Karpas-422 (cell line): ENCODE data around the gene LMAN2L. TPM values are rescaled to one million over a fixed set of nuclear protein-coding genes. Genes with fewer than 3 reads are reported as not detected.

ENCODE experiments used
- DNase-seq: peaks from one replicate; pipeline ENCODE4 v3.0.0-alpha.2; 2015
- H2AFZ ChIP-seq: fragments of 200-600 bp; sonication (generic); 2 replicates; pipeline ENCODE4 v1.6.1; 2014; ENCODE audit warnings: antibody characterized with exemption, low read length, mixed read lengths
- H3K27ac ChIP-seq: fragments of 200-600 bp; sonication (generic); 2 replicates; pipeline ENCODE4 v1.5.1; 2014; ENCODE audit warnings: mild to moderate bottlenecking, low read length, moderate library complexity
- H3K27me3 ChIP-seq: fragments of 200-600 bp; sonication (generic); 2 replicates; pipeline ENCODE4 v1.6.1; 2014; ENCODE audit warnings: low read length, mixed read lengths
- H3K36me3 ChIP-seq: fragments of 200-600 bp; sonication (generic); 2 replicates; pipeline ENCODE4 v1.6.1; 2014; ENCODE audit warnings: low read length, mixed read lengths; ENCODE audit not compliant: insufficient read depth
- H3K4me1 ChIP-seq: fragments of 200-600 bp; sonication (generic); 2 replicates; pipeline ENCODE4 v1.6.1; 2014; ENCODE audit warnings: mild to moderate bottlenecking, low read length, mixed read lengths
- H3K4me2 ChIP-seq: fragments of 200-600 bp; sonication (generic); 2 replicates; pipeline ENCODE4 v1.6.1; 2014; ENCODE audit warnings: low read length, low read depth, mild to moderate bottlenecking; ENCODE audit not compliant: poor library complexity, severe bottlenecking
- H3K4me3 ChIP-seq: fragments of 200-600 bp; sonication (generic); 2 replicates; pipeline ENCODE4 v1.5.1; 2014; ENCODE audit warnings: mild to moderate bottlenecking, antibody characterized with exemption, low read length, mixed read lengths
- H3K79me2 ChIP-seq: fragments of 200-600 bp; sonication (generic); 2 replicates; pipeline ENCODE4 v1.6.1; 2014; ENCODE audit warnings: mild to moderate bottlenecking, low read length, mixed read lengths
- H3K9ac ChIP-seq: fragments of 200-600 bp; sonication (generic); 2 replicates; pipeline ENCODE4 v1.6.0; 2014; ENCODE audit warnings: low read length
- H3K9me2 ChIP-seq: fragments of 200-600 bp; sonication (generic), shearing (Covaris generic); replicated peaks from 2 replicates; pipeline ENCODE4 v1.6.0; 2014; ENCODE audit warnings: mild to moderate bottlenecking, low read length, moderate library complexity; ENCODE audit not compliant: insufficient read depth
- H3K9me3 ChIP-seq: fragments of 300-700, 200-600 bp; sonication (generic); 2 replicates; pipeline ENCODE4 v1.6.1; 2014; ENCODE audit warnings: low read length, mixed read lengths
- H4K20me1 ChIP-seq: fragments of 200-600 bp; sonication (generic); 2 replicates; pipeline ENCODE4 v1.6.1; 2014; ENCODE audit warnings: mild to moderate bottlenecking, antibody characterized with exemption, low read length, low read depth; ENCODE audit not compliant: insufficient read depth
- total RNA-seq: library from RNA; depleted of rRNA; stranded (reverse); fragments of >200 nt; shearing (Covaris generic); gene quantifications from 2 replicates; pipeline ENCODE4 v1.2.3, GENCODE V29; 2014; ENCODE audit warnings: low replicate concordance

The LMAN2L gene
- total RNA-seq, 1 experiment from 2014 or later: 6.3 TPM

GRCh38 chr2:96772903-96773671 is 33.2 kb upstream of the LMAN2L start:
- Histone ChIP-seq H3K27me3 (no peaks in the 10 kb centered on the region), H2AFZ (no peak overlapping the region), H3K36me3 (no peaks in the 10 kb centered on the region), H3K9me3 (no peaks in the 10 kb centered on the region), H3K9ac (peak overlapping the region; percentile 57), H3K4me3 (peak overlapping the region; percentile 47; the same call in 1 of the 2 replicates), H3K79me2 (peaks cover 13% of the 10 kb centered on the region; the same call in 1 of the 2 replicates), H3K9me2 (no peaks in the 10 kb centered on the region), H3K4me1 (peaks cover 37% of the 10 kb centered on the region), H3K27ac (peak overlapping the region; percentile 46), H4K20me1 (no peaks in the 10 kb centered on the region), H3K4me2 (peak overlapping the region; percentile 90)
- DNase-seq: no peak

GRCh38 chr2:96771796-96772618 is 32.1 kb upstream of the LMAN2L start:
- Histone ChIP-seq H4K20me1 (no peaks in the 10 kb centered on the region), H3K4me1 (peaks cover 48% of the 10 kb centered on the region), H3K9me3 (no peaks in the 10 kb centered on the region), H3K79me2 (peaks cover 16% of the 10 kb centered on the region), H3K27me3 (no peaks in the 10 kb centered on the region), H3K27ac (no peak overlapping the region), H3K9ac (no peak overlapping the region), H2AFZ (no peak overlapping the region), H3K36me3 (no peaks in the 10 kb centered on the region), H3K4me3 (no peak overlapping the region), H3K4me2 (no peak overlapping the region), H3K9me2 (no peaks in the 10 kb centered on the region)
- no peak for DNase-seq

GRCh38 chr2:96770442-96771202 is 30.8 kb upstream of the LMAN2L start:
- Histone ChIP-seq H3K27ac (no peak overlapping the region), H3K9ac (no peak overlapping the region), H3K9me3 (no peaks in the 10 kb centered on the region), H4K20me1 (no peaks in the 10 kb centered on the region), H3K4me2 (no peak overlapping the region), H3K9me2 (no peaks in the 10 kb centered on the region), H3K79me2 (peaks cover 26% of the 10 kb centered on the region), H3K4me1 (peaks cover 47% of the 10 kb centered on the region), H3K4me3 (no peak overlapping the region), H2AFZ (no peak overlapping the region), H3K36me3 (no peaks in the 10 kb centered on the region), H3K27me3 (no peaks in the 10 kb centered on the region)
- DNase-seq: no peak

GRCh38 chr2:96769814-96770213 is 29.9 kb upstream of the LMAN2L start:
- Histone ChIP-seq H3K4me1 (peaks cover 47% of the 10 kb centered on the region), H2AFZ (no peak overlapping the region), H3K36me3 (no peaks in the 10 kb centered on the region), H3K27ac (no peak overlapping the region), H4K20me1 (no peaks in the 10 kb centered on the region), H3K9me3 (no peaks in the 10 kb centered on the region), H3K9ac (no peak overlapping the region), H3K27me3 (no peaks in the 10 kb centered on the region), H3K9me2 (no peaks in the 10 kb centered on the region), H3K4me3 (no peak overlapping the region), H3K79me2 (peaks cover 32% of the 10 kb centered on the region), H3K4me2 (no peak overlapping the region)
- DNase-seq: no peak

GRCh38 chr2:96768083-96768561 is 28.3 kb upstream of the LMAN2L start:
- DNase-seq: peak; percentile 65
- H3K27me3 ChIP-seq: no peaks in the 10 kb centered on the region
- peaks cover 49% of the 10 kb centered on the region for H3K4me1 ChIP-seq
- H3K4me3 ChIP-seq: peak overlapping the region; percentile 51
- H3K9me3 ChIP-seq: no peaks in the 10 kb centered on the region
- H3K79me2 ChIP-seq: peaks cover 47% of the 10 kb centered on the region
- no peaks in the 10 kb centered on the region for H3K36me3 ChIP-seq
- H2AFZ ChIP-seq: peak overlapping the region; percentile 55; the same call in 1 of the 2 replicates
- H3K4me2 ChIP-seq: peak overlapping the region; percentile 59
- peak overlapping the region; percentile 63 for H3K27ac ChIP-seq
- H3K9me2 ChIP-seq: no peaks in the 10 kb centered on the region
- H4K20me1 ChIP-seq: no peaks in the 10 kb centered on the region
- peak overlapping the region; percentile 37 for H3K9ac ChIP-seq

- H3K4me1 ChIP-seq: peaks cover 52% of the 10 kb centered on the region
- peak overlapping the region; percentile 63 for H3K27ac ChIP-seq
- H3K4me3 ChIP-seq: peak overlapping the region; percentile 51
- H3K9ac ChIP-seq: peak overlapping the region; percentile 37; the same call in 1 of the 2 replicates
- no peaks in the 10 kb centered on the region for H3K27me3 ChIP-seq
- H3K36me3 ChIP-seq: no peaks in the 10 kb centered on the region
- no peak overlapping the region for H2AFZ ChIP-seq
- H3K79me2 ChIP-seq: peaks cover 45% of the 10 kb centered on the region
- no peaks in the 10 kb centered on the region; the same call in 1 of the 2 replicates for H4K20me1 ChIP-seq
- peak overlapping the region; percentile 59 for H3K4me2 ChIP-seq
- H3K9me3 ChIP-seq: no peaks in the 10 kb centered on the region
- DNase-seq: no peak
- no peaks in the 10 kb centered on the region for H3K9me2 ChIP-seq
These were observed 27.4 kb upstream of the LMAN2L start for GRCh38 chr2:96767135-96767871.

GRCh38 chr2:96764253-96764637 is 24.4 kb upstream of the LMAN2L start:
- H4K20me1 ChIP-seq: peaks cover 7% of the 10 kb centered on the region; the same call in 1 of the 2 replicates
- no peaks in the 10 kb centered on the region for H3K9me3 ChIP-seq
- H3K27me3 ChIP-seq: no peaks in the 10 kb centered on the region
- peaks cover 72% of the 10 kb centered on the region for H3K4me1 ChIP-seq
- peak overlapping the region; percentile 71 for H3K9ac ChIP-seq
- peaks cover 52% of the 10 kb centered on the region for H3K79me2 ChIP-seq
- no peaks in the 10 kb centered on the region for H3K9me2 ChIP-seq
- H3K4me3 ChIP-seq: peak overlapping the region; percentile 72
- H3K4me2 ChIP-seq: peak overlapping the region; percentile 80
- peak overlapping the region; percentile 12; the same call in 1 of the 2 replicates for H2AFZ ChIP-seq
- peak; percentile 46 for DNase-seq
- H3K36me3 ChIP-seq: no peaks in the 10 kb centered on the region
- peak overlapping the region; percentile 33 for H3K27ac ChIP-seq
